HG03439 (cell line): Measurements from ENCODE around the gene GRP.

ENCODE experiments used
- ATAC-seq: cut with Tn5 transposase; IDR thresholded peaks from one replicate; pipeline ENCODE4 v1.9.1; 2021; ENCODE audit warnings: mild to moderate bottlenecking, moderate library complexity; ENCODE audit not compliant: unreplicated experiment

Gene GRP

DNA sequence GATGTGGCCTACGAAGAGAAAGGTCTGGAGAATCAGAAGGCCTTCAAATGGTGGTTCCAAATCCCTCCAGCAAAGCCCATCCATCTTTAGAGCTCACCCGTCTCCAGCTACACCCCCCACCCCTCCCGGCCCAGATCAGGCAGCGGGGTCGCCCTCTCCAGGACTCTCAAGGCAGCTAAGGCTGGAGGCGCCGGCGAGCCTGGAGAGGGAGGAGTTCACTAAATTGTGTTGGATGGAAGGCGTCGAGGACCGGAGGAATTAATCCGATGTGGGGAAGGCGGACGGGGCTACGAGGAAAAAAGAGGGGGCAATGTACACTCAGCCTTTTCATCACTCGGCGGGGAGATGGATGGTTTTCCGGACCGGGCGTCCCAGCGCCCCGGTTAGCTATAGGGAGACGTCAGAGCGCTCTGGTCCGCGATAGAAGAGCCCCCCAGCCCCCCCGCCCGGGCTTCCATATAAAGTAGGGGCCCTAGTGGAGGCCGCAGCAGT, at the start of gene GRP:
Gene GRP, plus strand, starts transcription at position 487 of the 492 bp plus-strand sequence. CDS start 108 bp downstream, outside the sequence.
- no peak for ATAC-seq

- no peak for ATAC-seq
Measured at GRCh38 chr18:59172664-59173249, 47.2 kb upstream of the GRP start.

DNA sequence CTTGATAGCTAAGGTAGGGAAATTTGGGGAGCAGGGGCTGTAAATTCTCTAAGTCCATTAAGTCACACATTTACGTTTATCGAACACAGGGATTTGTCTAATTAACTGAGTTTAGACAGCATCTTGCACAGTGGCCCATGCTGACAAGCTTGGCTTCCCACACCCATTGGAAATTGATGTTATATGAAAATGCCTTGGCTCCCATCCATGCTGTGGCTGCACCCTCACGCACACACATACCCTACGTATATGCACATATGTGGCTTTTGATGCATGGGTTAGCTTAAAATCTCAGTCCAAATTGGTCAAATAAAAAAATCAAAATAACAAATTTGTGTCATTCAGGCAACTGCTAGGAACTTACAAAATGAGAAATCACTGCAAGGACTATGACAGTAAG, 42.5 kb upstream of the GRP start:
- no peak for ATAC-seq

DNA sequence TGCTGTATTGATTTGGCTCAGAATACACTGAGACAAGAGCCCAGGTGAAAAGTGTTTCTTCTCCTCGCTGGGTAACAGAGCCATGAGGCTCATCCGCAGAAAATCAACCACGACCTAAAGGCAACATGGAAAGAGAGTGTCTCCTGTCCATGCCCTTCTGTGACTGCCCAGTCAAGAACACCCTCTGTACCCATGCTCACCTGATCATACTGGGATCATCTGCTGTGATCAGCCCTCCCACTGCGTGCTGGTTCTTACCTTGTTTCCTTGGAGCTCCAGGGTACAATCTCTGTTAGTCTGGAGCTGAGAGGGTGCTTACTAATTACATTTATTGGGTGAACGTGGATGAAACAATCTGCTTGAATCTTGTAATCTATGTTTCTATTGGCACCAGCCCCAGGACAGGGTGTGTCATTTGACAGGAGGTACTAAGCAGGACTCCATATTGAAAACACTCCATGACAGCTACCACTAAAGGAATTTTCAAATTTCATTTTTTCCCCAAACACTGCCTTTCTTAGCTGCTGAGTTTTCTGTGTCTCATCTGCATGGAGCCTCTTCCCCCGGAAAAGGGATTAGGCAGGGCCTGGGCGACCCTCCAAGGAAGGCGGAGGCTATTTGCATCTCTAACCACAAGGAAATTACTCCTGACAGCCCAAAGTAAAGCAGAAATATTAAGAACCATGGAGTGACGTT, 39.7 kb upstream of the GRP start:
- ATAC-seq = no peak

DNA sequence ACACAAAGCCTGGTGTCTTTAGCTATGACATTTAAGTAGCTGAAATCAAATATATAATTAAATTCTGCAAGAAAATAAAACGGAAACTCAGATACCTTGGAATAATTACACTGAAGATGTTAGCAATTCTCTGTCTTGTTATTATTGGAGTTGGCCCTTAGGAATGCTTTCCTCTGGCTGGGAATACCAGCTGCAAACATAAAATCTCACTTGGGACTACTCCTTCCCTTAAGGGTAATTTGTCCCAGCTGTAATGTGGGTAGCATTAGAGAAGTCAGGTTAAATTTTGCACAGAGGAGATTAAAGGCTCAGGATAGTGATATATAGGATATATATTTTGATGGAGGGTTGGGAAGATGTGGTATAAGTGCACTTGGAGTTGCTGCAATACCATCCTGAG, 37.3 kb upstream of the GRP start:
- ATAC-seq = no peak

GRCh38 chr18:59189008-59189407, 30.9 kb upstream of the GRP start:
- ATAC-seq = no peak

DNA sequence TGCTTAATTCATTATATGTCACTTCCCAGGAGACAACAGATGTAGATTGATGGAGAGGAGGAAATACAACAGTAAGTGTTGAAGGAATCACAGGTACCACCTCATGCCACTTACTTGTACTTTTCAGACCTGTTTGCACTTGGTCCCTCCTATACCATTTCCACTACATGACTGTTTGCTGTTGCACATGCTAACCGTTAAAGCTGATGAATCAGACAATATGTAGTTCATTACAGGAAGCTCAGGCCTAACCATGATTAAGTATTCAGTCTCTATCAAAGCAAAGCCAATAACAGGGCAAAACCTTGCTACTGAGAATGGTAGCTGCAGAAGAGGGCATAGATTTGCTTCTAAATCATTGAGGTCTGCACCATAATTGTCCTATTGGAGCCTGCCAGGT, 30.2 kb upstream of the GRP start:
- no peak for ATAC-seq

DNA sequence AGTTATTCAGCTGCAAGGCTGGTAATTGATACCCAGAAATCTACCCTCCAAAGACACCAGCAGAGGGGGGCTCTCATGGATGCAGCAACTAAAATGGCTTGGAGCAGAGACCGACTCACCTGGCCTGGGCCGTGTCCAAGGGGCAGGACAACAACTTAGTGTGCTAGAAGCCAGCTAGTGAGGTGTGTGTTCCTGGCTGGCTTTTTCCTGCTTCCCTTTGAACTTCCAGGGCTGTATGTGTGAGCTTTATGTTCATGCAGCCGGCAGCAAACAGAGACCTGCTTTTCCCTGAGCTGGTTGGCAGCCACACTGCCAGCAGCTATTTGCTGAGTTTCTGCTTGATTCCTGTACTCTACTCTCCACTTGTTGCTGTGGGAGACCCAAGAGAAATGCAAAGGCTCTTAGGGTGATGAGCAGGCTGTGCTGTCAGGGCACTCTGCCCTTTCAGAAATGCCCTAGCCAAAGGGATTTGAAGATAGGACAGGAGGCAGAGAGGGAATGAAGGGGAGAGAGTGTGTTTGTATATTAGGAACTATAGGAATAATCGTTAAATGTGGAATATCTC, 23.7 kb upstream of the GRP start:
- no peak for ATAC-seq

DNA sequence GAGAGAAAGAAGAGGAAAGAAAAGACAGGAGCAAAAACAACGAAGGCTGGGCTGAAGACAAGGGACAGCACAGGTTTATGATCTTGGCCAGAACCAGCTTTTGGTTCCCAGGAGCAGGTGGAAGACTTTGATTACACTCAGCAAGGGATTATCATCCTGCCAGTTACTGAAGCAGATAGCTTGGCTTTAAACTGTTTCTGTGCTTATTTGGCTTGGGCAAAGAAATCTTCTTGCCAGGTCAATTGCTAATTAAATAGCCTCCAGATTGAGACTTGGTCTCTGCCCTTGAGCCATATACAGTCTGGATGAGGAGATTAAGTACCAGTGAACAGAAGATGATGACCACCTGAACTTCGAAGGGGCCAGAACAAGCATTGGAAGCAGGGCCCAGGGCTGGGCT, 22.3 kb upstream of the GRP start:
- no peak for ATAC-seq

GRCh38 chr18:59198215-59198614, 21.7 kb upstream of the GRP start:
- no peak for ATAC-seq

DNA sequence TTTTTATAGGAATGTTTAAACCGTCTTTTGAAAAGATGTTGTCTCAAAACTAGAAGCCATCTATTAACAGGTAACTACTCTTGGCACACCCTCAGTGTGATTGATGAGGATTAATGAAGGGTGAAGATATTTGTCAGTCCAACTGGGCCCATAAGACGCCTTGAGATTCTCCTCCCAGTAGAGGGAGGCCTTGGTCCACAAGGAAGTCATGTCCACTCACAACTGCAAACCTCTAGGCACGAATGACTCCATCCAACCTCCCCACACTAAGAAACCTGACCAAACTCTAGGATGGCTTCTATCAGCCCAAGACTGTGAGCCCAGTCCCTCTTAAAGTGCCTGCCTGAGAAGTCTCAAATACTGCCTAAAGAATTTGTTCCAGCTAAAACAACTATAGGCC, 19.2 kb upstream of the GRP start:
- no peak for ATAC-seq

- ATAC-seq = no peak
Measured at GRCh38 chr18:59202258-59202820, 17.6 kb upstream of the GRP start.

GRCh38 chr18:59207506-59207905, 12.5 kb upstream of the GRP start:
- no peak for ATAC-seq

- ATAC-seq = no peak
Measured at GRCh38 chr18:59208602-59209125, 11.3 kb upstream of the GRP start.

GRCh38 chr18:59210299-59210698, 9.7 kb upstream of the GRP start:
- ATAC-seq = no peak

DNA sequence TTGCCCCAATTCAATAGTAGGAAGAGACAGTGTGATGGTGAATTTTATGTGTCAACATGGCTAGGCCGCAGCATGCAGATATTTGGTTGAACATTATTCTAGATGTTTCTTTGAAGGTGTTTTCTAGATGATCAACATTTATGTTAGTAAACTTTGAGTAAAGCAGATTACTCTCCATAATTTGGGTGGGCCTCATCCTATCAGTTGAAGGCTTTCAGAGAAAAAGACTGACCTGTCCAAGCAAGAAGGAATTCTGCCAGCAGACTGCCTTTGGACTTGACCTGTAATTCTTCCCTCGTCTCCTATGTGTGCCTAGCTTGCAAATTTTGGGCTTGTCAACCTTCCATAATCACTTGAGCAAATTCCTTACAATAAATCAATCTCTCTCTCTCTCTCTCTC, 8.3 kb upstream of the GRP start:
- ATAC-seq = no peak

GRCh38 chr18:59218018-59218417, 1.9 kb upstream of the GRP start:
- no peak for ATAC-seq

DNA sequence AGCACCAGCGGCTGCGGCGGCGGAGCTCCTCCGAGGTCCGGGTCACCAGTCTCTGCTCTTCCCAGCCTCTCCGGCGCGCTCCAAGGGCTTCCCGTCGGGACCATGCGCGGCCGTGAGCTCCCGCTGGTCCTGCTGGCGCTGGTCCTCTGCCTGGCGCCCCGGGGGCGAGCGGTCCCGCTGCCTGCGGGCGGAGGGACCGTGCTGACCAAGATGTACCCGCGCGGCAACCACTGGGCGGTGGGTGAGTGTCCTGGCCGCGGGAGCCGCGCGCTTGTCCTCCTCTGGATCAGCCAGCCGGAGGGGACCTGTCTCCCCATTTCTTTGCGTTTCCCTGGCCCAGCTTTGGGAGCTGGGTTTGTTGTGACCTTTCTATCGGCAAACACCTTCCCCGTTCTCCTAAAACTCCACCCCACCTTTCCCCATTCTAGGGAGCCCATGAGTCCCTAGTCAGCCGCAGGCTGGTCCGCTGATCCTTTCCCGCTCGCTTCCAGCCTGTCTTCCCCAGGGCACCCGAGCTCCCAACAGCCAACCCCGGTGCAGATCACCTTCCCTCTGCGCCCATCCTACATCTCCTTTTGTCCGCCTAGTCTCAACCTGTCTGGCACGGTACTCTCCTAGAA, 316 bp downstream of the GRP start:
- ATAC-seq = no peak

DNA sequence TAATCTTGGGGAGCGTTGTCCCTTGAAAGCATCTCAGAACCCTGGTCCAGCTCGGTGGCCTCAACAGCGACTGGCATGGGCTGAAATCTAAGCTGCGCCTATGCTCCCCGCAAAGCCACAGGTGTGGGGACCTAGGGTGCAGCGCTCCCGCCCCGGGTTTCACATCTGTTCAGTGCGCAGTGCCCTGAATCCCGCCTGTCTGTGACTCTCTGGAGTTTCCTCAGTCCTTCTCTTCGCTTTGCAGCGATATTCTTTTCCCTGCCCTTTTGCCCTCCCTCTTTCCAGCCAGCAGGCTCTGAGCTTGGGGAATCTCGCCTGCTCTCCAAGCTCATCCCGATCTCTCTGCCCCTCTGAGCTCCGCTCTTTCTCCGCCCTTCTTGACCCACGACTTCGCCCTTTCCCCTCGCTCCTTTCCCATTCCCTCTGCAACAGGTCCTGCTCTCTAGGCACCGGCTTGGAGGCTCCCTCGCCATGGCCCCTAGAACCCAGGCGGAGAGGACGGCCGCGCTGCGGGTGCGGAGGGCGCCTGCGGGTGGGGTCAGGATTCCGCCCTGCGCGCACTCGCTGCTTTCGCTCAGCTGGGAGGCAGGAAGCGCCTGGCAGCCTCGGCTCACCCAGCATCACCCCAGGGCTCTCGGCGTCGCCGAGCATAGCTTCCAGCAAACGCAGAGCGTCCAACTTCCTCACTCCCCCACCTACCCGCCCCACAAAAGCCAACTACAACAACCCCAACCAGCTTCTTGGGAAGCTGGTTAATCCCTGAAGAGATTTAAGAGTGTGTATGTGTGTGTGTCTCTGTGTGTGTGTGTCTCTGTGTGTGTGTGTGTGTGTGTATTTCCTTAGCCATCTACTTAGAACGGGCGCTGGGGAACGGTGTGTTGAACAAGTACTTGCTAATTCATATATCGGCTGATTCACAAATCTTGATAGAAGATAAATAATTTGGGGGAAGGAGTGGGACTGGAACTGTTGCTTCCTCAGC, 1.1 kb downstream of the GRP start:
- no peak for ATAC-seq

DNA sequence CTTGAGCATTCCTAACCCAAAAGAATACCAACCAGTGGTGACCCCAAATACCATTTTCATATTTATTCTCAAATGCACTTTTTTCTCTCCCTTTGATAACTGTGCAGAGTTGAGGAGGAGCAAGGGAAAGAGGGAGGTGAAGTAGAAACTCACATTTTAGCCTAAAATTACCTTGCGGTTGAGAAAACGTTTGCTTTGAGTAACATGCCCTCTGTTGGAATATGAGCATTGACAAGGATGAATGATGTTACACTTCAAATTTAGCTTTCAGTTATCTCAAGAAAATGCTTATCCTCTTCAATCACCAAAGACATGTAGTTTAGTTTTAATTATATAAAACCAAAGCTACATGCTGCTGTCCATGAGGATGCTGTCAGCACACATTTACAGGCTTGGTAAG, 2.4 kb downstream of the GRP start:
- no peak for ATAC-seq
